Measurements from ENCODE around the gene SLC25A36. TPM values are rescaled to one million over a fixed set of nuclear protein-coding genes. Genes with fewer than 3 reads are reported as not detected.

SLC25A36 gene
- total and polyA plus RNA-seq, 2 donors (not counting 1 experiment from before 2014, with no cell fraction given): 29.3 to 76.0 TPM

GRCh38 chr3:140941090-140941433, 574 bp upstream of the SLC25A36 start:
- H4K20me1 ChIP-seq (ENCODE audit: control insufficient read depth, insufficient read depth, low read length, poor library complexity, severe bottlenecking): peaks cover 3% of the 10 kb centered on the region
- H2AFZ ChIP-seq (ENCODE audit: insufficient read depth, low read depth, low read length, poor library complexity, severe bottlenecking): peak overlapping the region; percentile 86
- intact Hi-C loops (cut with micrococcal nuclease): loop anchor here (1.0 to 10.0 kb wide), 6 partner anchors 290 to 1634 kb away; partner anchors contain the start of genes ATR, COPB2, MRPS22 and PXYLP1
- H3K9me3 Mint-ChIP-seq (ENCODE audit: insufficient read depth): peaks cover 1% of the 10 kb centered on the region
- no peaks in the 10 kb centered on the region for H3K36me3 ChIP-seq (replicated peaks in 1 of 2; ENCODE audit: control extremely low read depth in 1 of 2, control insufficient read depth in 1 of 2, extremely low read depth in 1 of 2, insufficient read depth in 2 of 2, low read length in 1 of 2)
- peak overlapping the region; percentile 97 for H3K27ac Mint-ChIP-seq
- H3K4me3 Mint-ChIP-seq: peak overlapping the region; percentile 95
- ChIA-PET POLR2A (no interaction called here), CTCF (no interaction called here)
- H3K4me3 ChIP-seq (ENCODE audit: control extremely low read depth in 1 of 5, extremely low read depth in 1 of 5, insufficient read depth in 1 of 5, low read depth in 2 of 5, low read length in 4 of 5): peak overlapping the region in 4 of 5 experiments; percentile 63 to 86 (median 83)
- H3K9ac ChIP-seq (ENCODE audit: low read length): peak overlapping the region; percentile 94
- H3K4me1 Mint-ChIP-seq: peaks cover 36% of the 10 kb centered on the region
- TF ChIP-seq EZH2 (IDR thresholded peaks at IDR 0.05; ENCODE audit: borderline replicate concordance, insufficient read depth, low read depth, low read length, poor library complexity, severe bottlenecking) (no peak), CTCF (IDR thresholded peaks at IDR 0.05) (no peak)
- peaks cover 40% of the 10 kb centered on the region for H3K79me2 ChIP-seq (ENCODE audit: control insufficient read depth, insufficient read depth, low read length)
- H3K27ac ChIP-seq (ENCODE audit: low read length in 2 of 2): peak overlapping the region; percentile 91 to 95
- H3K9me3 ChIP-seq (ENCODE audit: control extremely low read depth in 1 of 3, control insufficient read depth in 2 of 3, insufficient read depth in 1 of 3, low read length in 2 of 3): peaks cover 0 to 3% (median 0%) of the 10 kb centered on the region in 3 donors
- ATAC-seq (ENCODE audit: low read depth): no peak
- H3K27me3 Mint-ChIP-seq: peaks cover 2% of the 10 kb centered on the region
- peaks cover 11 to 26% of the 10 kb centered on the region in 2 donors for H3K4me1 ChIP-seq (ENCODE audit: control insufficient read depth in 2 of 2, insufficient read depth in 2 of 2, low read length in 2 of 2)
- peak overlapping the region; percentile 78 for H3K4me2 ChIP-seq (replicated peaks; ENCODE audit: low read depth, low read length, poor library complexity, severe bottlenecking)
- no peak for DNase-seq
- no peaks in the 10 kb centered on the region for H3K27me3 ChIP-seq (replicated peaks in 1 of 4; ENCODE audit: control extremely low read depth in 1 of 4, control insufficient read depth in 3 of 4, insufficient read depth in 4 of 4, low read length in 3 of 4)
- 0% methylated on average over 2 of the region's 5 CpGs for WGBS (ENCODE audit: insufficient coverage)

Data from B cell (primary cell).